Right lobe of liver (tissue), 4 donors: ENCODE data around the gene DPP6.

Experiments
- CTCF ChIP-seq, 4 donors: fragments of 200-600 bp in 3 of 4; fragments of 450-650 bp in 1 of 4; IDR thresholded peaks; one replicate each; pipeline versions ENCODE4 v1.5.1 to v1.8.0; 2016 to 2022; ENCODE audit warnings: antibody characterized with exemption in 4 of 4, mild to moderate bottlenecking in 2 of 4
- POLR2A ChIP-seq: fragments of 450-650 bp; IDR thresholded peaks from one replicate; pipeline ENCODE4 v1.6.1; 2017; ENCODE audit warnings: antibody characterized with exemption, mild to moderate bottlenecking
- donor health status: DM: no; HTN: no; CAD: no.
- donor health status: DM: no; HTN: no; CAD: no.
- donor health status: DM: no; HTN: yes; CAD: no.

- TF ChIP-seq CTCF (IDR thresholded peaks at IDR 0.05) (no peak), POLR2A (no peak)
Observed at GRCh38 chr7:154837622-154838021, 785.4 kb downstream of the DPP6 start.
